K562 (cell line): ENCODE results near the gene ERC2. TPM values are rescaled to one million over a fixed set of nuclear protein-coding genes. Genes with fewer than 3 reads are reported as not detected.

Experiments
- ATAC-seq: fragments of 200-7000 bp; cut with Tn5 transposase; 3 replicates; pipeline ENCODE4 v1.9.1; 2020; ENCODE audit warnings: moderate library complexity
- BruUV-seq: library from RNA; stranded (reverse); fragments of 400-500 nt; replicated peaks from 2 replicates; lab custom pipeline; 2021; lab: Mats Ljungman, UMichigan
- CTCF ChIA-PET: fragments of 300-600 bp; formaldehyde crosslinking; extraction: SDS; loops from one replicate; lab custom pipeline; 2021; ENCODE audit warnings: low intra/inter-chr PET ratio; lab: Yijun Ruan, JAX
- POLR2A ChIA-PET: fragments of 300-600, 350-650 bp; sonication (Branson Sonifier 250); formaldehyde crosslinking; extraction: SDS; loops from one replicate; lab custom pipeline; 2021; ENCODE audit warnings: antibody characterized with exemption, inconsistent platforms; lab: Yijun Ruan, JAX
- DNase-seq, 4 experiments: peaks; one replicate each; pipeline versions ENCODE4 v3.0.0 to v3.0.0-alpha.2; 2011 to 2018; ENCODE audit warnings: low spot score in 3 of 4, mixed read lengths in 3 of 4; ENCODE audit errors: extremely low read depth in 1 of 4
- FAIRE-seq: peaks from 2 replicates; lab custom pipeline; 2011; peaks lifted over from hg19 to GRCh38; lab: Jason Lieb, UNC
- H2AFZ ChIP-seq: 2 replicates; pipeline ENCODE4 v1.6.0; 2011; ENCODE audit warnings: low read depth, low read length, control low read depth, inconsistent platforms
- H3K27ac ChIP-seq: fragments of 200-600 bp; 3 replicates; pipeline ENCODE4 v1.8.0; 2011; ENCODE audit warnings: low read depth, mild to moderate bottlenecking, control low read depth, inconsistent platforms, low read length, moderate library complexity, mixed read lengths; ENCODE audit errors: extremely low read depth
- H3K27me3 ChIP-seq, 2 experiments: fragments of 300-600 bp in 1 of 2; 2 replicates in 1 of 2; 3 replicates in 1 of 2; pipeline versions ENCODE4 v1.6.0 to v1.8.0; 2011; ENCODE audit warnings: inconsistent platforms in 2 of 2, low read length in 2 of 2, mild to moderate bottlenecking in 1 of 2, mixed read lengths in 1 of 2, moderate library complexity in 1 of 2; ENCODE audit not compliant: control insufficient read depth in 2 of 2, insufficient read depth in 2 of 2
- H3K36me3 ChIP-seq: fragments of 300-600 bp; 3 replicates; pipeline ENCODE4 v1.8.0; 2011; ENCODE audit warnings: mild to moderate bottlenecking, low read length, inconsistent platforms; ENCODE audit not compliant: control insufficient read depth, insufficient read depth
- H3K4me1 ChIP-seq, 2 experiments: fragments of 200-600 bp in 1 of 2; replicated peaks in 1 of 2; 2 replicates in 1 of 2; 3 replicates in 1 of 2; pipeline versions ENCODE4 v1.5.1 to v1.8.0; 2011; ENCODE audit warnings: inconsistent platforms in 2 of 2, low read length in 2 of 2, mild to moderate bottlenecking in 1 of 2, mixed read lengths in 1 of 2, moderate library complexity in 1 of 2; ENCODE audit not compliant: control insufficient read depth in 2 of 2, insufficient read depth in 2 of 2
- H3K4me2 ChIP-seq: 2 replicates; pipeline ENCODE4 v1.6.1; 2011; ENCODE audit warnings: low read length, control low read depth, inconsistent platforms, mixed read lengths; ENCODE audit not compliant: insufficient read depth
- H3K4me3 ChIP-seq: fragments of 200-600 bp; sonication (generic), shearing (Covaris generic); 2 replicates; pipeline ENCODE4 v1.5.1; 2016; ENCODE audit warnings: control low read depth, inconsistent platforms
- H3K79me2 ChIP-seq: fragments of 200-600 bp; 3 replicates; pipeline ENCODE4 v1.8.0; 2011; ENCODE audit warnings: low read length, inconsistent platforms; ENCODE audit not compliant: control insufficient read depth, insufficient read depth
- H3K9ac ChIP-seq, 2 experiments: 2 replicates each; pipeline versions ENCODE4 v1.6.0 to v1.6.1; 2011; ENCODE audit warnings: low read depth in 2 of 2, low read length in 2 of 2, control low read depth in 1 of 2, inconsistent platforms in 1 of 2, mild to moderate bottlenecking in 1 of 2, mixed read lengths in 1 of 2; ENCODE audit not compliant: insufficient read depth in 1 of 2
- H3K9me1 ChIP-seq: one replicate; pipeline ENCODE4 v1.6.0; 2011; ENCODE audit warnings: inconsistent platforms, mild to moderate bottlenecking, low read length, moderate library complexity; ENCODE audit not compliant: control insufficient read depth, insufficient read depth
- H3K9me3 ChIP-seq: replicated peaks from 2 replicates; pipeline ENCODE4 v1.5.1; 2011; ENCODE audit warnings: low read depth, low read length, inconsistent platforms; ENCODE audit not compliant: control insufficient read depth, insufficient read depth
- H4K20me1 ChIP-seq: replicated peaks from 2 replicates; pipeline ENCODE4 v1.6.1; 2011; ENCODE audit warnings: low read length, inconsistent platforms, mixed read lengths; ENCODE audit not compliant: control insufficient read depth, insufficient read depth
- CTBP1 ChIP-seq: fragments of 450-650 bp; IDR thresholded peaks from 2 replicates; pipeline ENCODE4 v1.6.1; 2016; ENCODE audit warnings: borderline replicate concordance
- FOXJ3 ChIP-seq: sonication (generic); formaldehyde crosslinking; IDR thresholded peaks from 2 replicates; pipeline ENCODE4 v1.4.0; 2020; ENCODE audit warnings: mild to moderate bottlenecking, missing genetic modification reagents
- RAD51 ChIP-seq: fragments of 450-650 bp; IDR thresholded peaks from 2 replicates; pipeline ENCODE4 v1.7.1; 2016; ENCODE audit warnings: low read depth, mild to moderate bottlenecking, borderline replicate concordance
- RBFOX2 ChIP-seq: fragments of 200-400 bp; formaldehyde crosslinking; IDR thresholded peaks from 2 replicates; pipeline ENCODE4 v1.6.1; 2017; ENCODE audit warnings: low read depth, mild to moderate bottlenecking, low read length, moderate library complexity
- ZC3H4 ChIP-seq: sonication (generic); formaldehyde crosslinking; IDR thresholded peaks from 2 replicates; pipeline ENCODE4 v1.9.0; 2021; ENCODE audit warnings: missing genetic modification reagents, borderline replicate concordance
- ZEB2 ChIP-seq: fragments of 450-650 bp; IDR thresholded peaks from 2 replicates; pipeline ENCODE4 v1.6.1; 2016
- ZNF551 ChIP-seq: fragments of 250-450 bp; sonication (Bioruptor Pico); IDR thresholded peaks from 2 replicates; pipeline ENCODE4 v1.5.0; 2021; ENCODE audit warnings: mild to moderate bottlenecking, moderate library complexity
- WGBS: fragments of 100-300 bp; shearing (Covaris generic); methylation state at CpG from one replicate; pipeline ENCODE4 v1.1.6; 2016; ENCODE audit warnings: low coverage, mixed read lengths; ENCODE audit not compliant: insufficient coverage; ENCODE audit errors: missing lambda C conversion rate; 5-methylcytosine and 5-hydroxymethylcytosine counted together
- in situ Hi-C: fragments of 300-500 bp; cut with MboI; formaldehyde crosslinking; loops from 4 replicates; pipeline ENCODE4 v1.15.0; 2018; ENCODE audit warnings: inconsistent platforms, mixed read lengths
- intact Hi-C: fragments of 100-400 bp; cut with micrococcal nuclease; formaldehyde crosslinking; loops from 2 replicates; pipeline ENCODE4 v1.14.2; 2022
- polyA plus RNA-seq, 8 experiments: library from polyadenylated mRNA; depleted of rRNA in 4 of 8; stranded (reverse) in 5 of 8; unstranded in 3 of 8; fragments of >200 nt; fragmentation: Nextera tagmentation in 2 of 8; fragmentation: Illumina TruSeq in 1 of 8; extraction: Ambion mirVana in 2 of 8; extraction: Trizol in 1 of 8; gene quantifications; 2 replicates each; pipeline versions ENCODE4 v1.2.1 to v1.2.3, GENCODE V29; 2011 to 2014; ENCODE audit warnings: inconsistent platforms in 1 of 8, missing spikeins in 1 of 8
- total RNA-seq, 7 experiments: library from RNA; depleted of rRNA in 6 of 7; stranded (reverse); fragments of >200 nt in 6 of 7; fragmentation: Illumina TruSeq in 2 of 7; extraction: Trizol in 2 of 7; gene quantifications; 2 replicates each; pipeline versions ENCODE4 v1.2.1 to v1.2.3, GENCODE V29; 2011 to 2021; ENCODE audit warnings: low replicate concordance in 1 of 7
- TF ChIP-seq, protein P1 (sequence below): IDR thresholded peaks from 2 replicates; pipeline ENCODE4 v1.6.1; 2011; ENCODE audit warnings: borderline replicate concordance, low read depth, mild to moderate bottlenecking, moderate library complexity, low read length; ENCODE audit not compliant: insufficient read depth, poor library complexity, severe bottlenecking
- TF ChIP-seq, protein P2 (sequence below): fragments of 450-650 bp; IDR thresholded peaks from 2 replicates; pipeline ENCODE4 v1.6.1; 2016
- TF ChIP-seq, protein P3 (sequence below), 2 experiments: fragments of 450-650 bp; IDR thresholded peaks; 2 replicates each; pipeline ENCODE4 v1.6.1; 2016
- TF ChIP-seq, protein P4 (sequence below): fragments of 450-650 bp; conservative IDR thresholded peaks from 2 replicates; pipeline ENCODE4 v1.6.1; 2016; ENCODE audit warnings: missing genetic modification characterization, low read depth, mild to moderate bottlenecking, control low read depth, missing compliant biosample characterization

The ERC2 gene
- total and polyA plus RNA-seq, 9 of the 15 experiments (the other 6 are each of a cell fraction or from before 2014, with no cell fraction given): 0.04 to 0.18 (median 0.07) TPM; not detected in 2

DNA sequence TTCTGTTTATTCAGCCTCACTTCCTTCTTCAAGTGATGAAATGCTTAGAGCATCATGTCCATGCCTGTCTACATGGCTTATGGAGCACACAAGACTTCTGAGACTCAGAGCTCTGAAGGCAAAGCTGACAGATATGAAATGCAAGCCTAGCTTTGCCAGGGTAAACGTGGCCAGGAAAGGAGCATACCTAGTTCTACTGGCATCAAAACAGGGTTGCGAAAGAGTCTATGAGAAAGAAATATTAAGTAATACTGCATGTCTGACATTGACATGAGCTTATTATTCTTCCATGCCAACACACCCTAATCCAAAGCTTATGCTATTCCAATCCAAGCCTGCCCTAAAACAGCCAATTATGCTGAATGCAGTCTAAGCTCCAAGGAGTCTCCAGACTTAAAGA, 391.5 kb downstream of the ERC2 start:
- ATAC-seq: no peak
- BruUV-seq: no TSS peak
- H3K79me2 ChIP-seq: no peaks in the 10 kb centered on the region
- FAIRE-seq: no peak
- DNase-seq: no peak
- no peak overlapping the region for H3K4me2 ChIP-seq
- no peaks in the 10 kb centered on the region for H3K9me3 ChIP-seq
- in situ Hi-C loops (no loop called here), intact Hi-C loops (no loop called here)
- no peak overlapping the region for H3K9ac ChIP-seq
- H4K20me1 ChIP-seq: no peaks in the 10 kb centered on the region
- 7% methylated on average over 2 of the region's 2 CpGs for WGBS
- POLR2A ChIA-PET: interaction anchor here (0.7 kb wide), 1 partner anchor 1231 kb away, joined by 4 read pairs; no protein-coding TSS in a partner anchor
- H3K4me3 ChIP-seq: no peak overlapping the region
- no peak overlapping the region for H2AFZ ChIP-seq
- H3K36me3 ChIP-seq: no peaks in the 10 kb centered on the region
- CTCF ChIA-PET: no interaction called here
- no peaks in the 10 kb centered on the region for H3K9me1 ChIP-seq
- no peaks in the 10 kb centered on the region for H3K27me3 ChIP-seq
- no peaks in the 10 kb centered on the region for H3K4me1 ChIP-seq
- H3K27ac ChIP-seq: no peak overlapping the region
- TF ChIP-seq ZC3H4 (CRISPR knock-in tag) (no peak), ZEB2 (no peak), CTBP1 (no peak), ZNF551 (CRISPR knock-in tag) (no peak), RBFOX2 (no peak), RAD51 (no peak), FOXJ3 (no peak)
- TF ChIP-seq, protein P1, sequence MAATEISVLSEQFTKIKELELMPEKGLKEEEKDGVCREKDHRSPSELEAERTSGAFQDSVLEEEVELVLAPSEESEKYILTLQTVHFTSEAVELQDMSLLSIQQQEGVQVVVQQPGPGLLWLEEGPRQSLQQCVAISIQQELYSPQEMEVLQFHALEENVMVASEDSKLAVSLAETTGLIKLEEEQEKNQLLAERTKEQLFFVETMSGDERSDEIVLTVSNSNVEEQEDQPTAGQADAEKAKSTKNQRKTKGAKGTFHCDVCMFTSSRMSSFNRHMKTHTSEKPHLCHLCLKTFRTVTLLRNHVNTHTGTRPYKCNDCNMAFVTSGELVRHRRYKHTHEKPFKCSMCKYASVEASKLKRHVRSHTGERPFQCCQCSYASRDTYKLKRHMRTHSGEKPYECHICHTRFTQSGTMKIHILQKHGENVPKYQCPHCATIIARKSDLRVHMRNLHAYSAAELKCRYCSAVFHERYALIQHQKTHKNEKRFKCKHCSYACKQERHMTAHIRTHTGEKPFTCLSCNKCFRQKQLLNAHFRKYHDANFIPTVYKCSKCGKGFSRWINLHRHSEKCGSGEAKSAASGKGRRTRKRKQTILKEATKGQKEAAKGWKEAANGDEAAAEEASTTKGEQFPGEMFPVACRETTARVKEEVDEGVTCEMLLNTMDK: no peak
- TF ChIP-seq, protein P2, sequence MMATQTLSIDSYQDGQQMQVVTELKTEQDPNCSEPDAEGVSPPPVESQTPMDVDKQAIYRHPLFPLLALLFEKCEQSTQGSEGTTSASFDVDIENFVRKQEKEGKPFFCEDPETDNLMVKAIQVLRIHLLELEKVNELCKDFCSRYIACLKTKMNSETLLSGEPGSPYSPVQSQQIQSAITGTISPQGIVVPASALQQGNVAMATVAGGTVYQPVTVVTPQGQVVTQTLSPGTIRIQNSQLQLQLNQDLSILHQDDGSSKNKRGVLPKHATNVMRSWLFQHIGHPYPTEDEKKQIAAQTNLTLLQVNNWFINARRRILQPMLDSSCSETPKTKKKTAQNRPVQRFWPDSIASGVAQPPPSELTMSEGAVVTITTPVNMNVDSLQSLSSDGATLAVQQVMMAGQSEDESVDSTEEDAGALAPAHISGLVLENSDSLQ: no peak
- TF ChIP-seq, protein P3, sequence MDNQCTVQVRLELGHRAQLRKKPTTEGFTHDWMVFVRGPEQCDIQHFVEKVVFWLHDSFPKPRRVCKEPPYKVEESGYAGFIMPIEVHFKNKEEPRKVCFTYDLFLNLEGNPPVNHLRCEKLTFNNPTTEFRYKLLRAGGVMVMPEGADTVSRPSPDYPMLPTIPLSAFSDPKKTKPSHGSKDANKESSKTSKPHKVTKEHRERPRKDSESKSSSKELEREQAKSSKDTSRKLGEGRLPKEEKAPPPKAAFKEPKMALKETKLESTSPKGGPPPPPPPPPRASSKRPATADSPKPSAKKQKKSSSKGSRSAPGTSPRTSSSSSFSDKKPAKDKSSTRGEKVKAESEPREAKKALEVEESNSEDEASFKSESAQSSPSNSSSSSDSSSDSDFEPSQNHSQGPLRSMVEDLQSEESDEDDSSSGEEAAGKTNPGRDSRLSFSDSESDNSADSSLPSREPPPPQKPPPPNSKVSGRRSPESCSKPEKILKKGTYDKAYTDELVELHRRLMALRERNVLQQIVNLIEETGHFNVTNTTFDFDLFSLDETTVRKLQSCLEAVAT (IDR thresholded peaks at IDR 0.05): no peak
- TF ChIP-seq, protein P4, sequence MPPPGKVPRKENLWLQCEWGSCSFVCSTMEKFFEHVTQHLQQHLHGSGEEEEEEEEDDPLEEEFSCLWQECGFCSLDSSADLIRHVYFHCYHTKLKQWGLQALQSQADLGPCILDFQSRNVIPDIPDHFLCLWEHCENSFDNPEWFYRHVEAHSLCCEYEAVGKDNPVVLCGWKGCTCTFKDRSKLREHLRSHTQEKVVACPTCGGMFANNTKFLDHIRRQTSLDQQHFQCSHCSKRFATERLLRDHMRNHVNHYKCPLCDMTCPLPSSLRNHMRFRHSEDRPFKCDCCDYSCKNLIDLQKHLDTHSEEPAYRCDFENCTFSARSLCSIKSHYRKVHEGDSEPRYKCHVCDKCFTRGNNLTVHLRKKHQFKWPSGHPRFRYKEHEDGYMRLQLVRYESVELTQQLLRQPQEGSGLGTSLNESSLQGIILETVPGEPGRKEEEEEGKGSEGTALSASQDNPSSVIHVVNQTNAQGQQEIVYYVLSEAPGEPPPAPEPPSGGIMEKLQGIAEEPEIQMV (tag): no peak
